ENCODE measurements around the gene CAMKK2. TPM values are rescaled to one million over a fixed set of nuclear protein-coding genes. Genes with fewer than 3 reads are reported as not detected.

CAMKK2 gene
- total RNA-seq, 4 donors from 2014 or later = 17.5 to 155 (median 47.7) TPM

DNA sequence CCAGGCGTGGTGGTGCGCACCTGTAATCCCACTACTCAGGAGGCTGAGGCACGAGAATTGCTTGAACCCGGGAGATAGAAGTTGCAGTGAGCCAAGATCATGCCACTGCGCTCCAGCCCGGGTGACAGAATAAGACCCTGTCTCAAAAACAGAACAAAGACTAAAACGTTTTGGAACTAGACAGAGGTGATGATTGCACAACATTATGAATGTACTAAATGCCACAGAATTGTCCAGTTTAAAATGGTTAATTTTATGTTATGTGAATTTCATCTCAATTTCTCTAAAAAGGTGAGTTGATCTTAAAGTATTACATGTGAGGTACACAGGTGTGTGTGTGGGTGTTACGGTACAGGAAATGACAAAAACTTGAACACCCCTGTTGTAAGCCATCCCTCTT lies 70.1 kb downstream of the CAMKK2 start:
- TF ChIP-seq POLR2AphosphoS5 (IDR thresholded peaks at IDR 0.05) (no peak), EP300 (IDR thresholded peaks at IDR 0.05; ENCODE audit: low read depth) (no peak), POLR2A (IDR thresholded peaks at IDR 0.05) (no peak)
- TF ChIP-seq, protein P1, sequence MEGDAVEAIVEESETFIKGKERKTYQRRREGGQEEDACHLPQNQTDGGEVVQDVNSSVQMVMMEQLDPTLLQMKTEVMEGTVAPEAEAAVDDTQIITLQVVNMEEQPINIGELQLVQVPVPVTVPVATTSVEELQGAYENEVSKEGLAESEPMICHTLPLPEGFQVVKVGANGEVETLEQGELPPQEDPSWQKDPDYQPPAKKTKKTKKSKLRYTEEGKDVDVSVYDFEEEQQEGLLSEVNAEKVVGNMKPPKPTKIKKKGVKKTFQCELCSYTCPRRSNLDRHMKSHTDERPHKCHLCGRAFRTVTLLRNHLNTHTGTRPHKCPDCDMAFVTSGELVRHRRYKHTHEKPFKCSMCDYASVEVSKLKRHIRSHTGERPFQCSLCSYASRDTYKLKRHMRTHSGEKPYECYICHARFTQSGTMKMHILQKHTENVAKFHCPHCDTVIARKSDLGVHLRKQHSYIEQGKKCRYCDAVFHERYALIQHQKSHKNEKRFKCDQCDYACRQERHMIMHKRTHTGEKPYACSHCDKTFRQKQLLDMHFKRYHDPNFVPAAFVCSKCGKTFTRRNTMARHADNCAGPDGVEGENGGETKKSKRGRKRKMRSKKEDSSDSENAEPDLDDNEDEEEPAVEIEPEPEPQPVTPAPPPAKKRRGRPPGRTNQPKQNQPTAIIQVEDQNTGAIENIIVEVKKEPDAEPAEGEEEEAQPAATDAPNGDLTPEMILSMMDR (IDR thresholded peaks at IDR 0.05) = no peak
- WGBS, 2 donors (ENCODE audit: low coverage in 1 of 2) = 83 to 86% methylated on average over 8 of the region's 8 CpGs
- peaks cover 0 to 16% (median 2%) of the 10 kb centered on the region in 4 donors for H3K36me3 ChIP-seq
- in situ Hi-C loops (cut with MboI; ENCODE audit: low pct_ligation_motif_present in 1 of 4, low pct_unique_long_range_greater_than_20kb in 1 of 4, low sequenced_read_pairs in 3 of 4) (loop anchor here in 1 of 4 donors (10.0 kb wide), 1 partner anchor 112 kb away; no protein-coding TSS in a partner anchor), intact Hi-C loops (cut with DNase I; ENCODE audit: low total_unique reads) (loop anchor here (10.0 kb wide), 1 partner anchor 92 kb away; the partner anchor contains the start of gene P2RX7)
- no peaks in the 10 kb centered on the region for H3K9me3 ChIP-seq
- H3K4me3 ChIP-seq = no peak overlapping the region
- no peaks in the 10 kb centered on the region for H3K27me3 ChIP-seq
- peaks cover 6 to 44% (median 25%) of the 10 kb centered on the region in 4 donors for H3K4me1 ChIP-seq
- DNase-seq = no peak
- H3K27ac ChIP-seq = peak overlapping the region; percentile 47 to 82 (median 74)

DNA sequence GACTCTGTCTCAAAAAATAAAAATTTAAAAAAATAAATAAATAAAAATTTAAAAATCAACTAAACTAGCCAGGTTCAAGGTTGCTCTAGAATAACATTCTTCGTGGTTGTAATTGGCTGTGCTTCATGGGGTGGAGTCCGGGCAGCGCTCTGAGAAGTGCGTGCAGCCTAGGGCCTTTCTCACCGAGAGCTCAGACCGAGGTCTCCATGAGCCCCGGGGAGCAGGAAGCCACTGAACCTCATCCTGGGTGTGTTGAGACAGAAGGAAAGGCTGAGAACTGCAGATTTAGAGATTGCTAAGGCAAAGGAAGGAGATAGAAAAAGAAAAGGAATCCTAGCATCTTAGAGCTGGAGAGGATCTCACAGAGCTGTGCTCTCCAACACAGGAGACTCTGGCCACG lies 71.9 kb downstream of the CAMKK2 start:
- Histone ChIP-seq H3K27ac (peak overlapping the region in 2 of 4 donors; percentile 59 to 79), H3K27me3 (no peaks in the 10 kb centered on the region), H3K9me3 (no peaks in the 10 kb centered on the region), H3K36me3 (peaks cover 0 to 16% (median 2%) of the 10 kb centered on the region in 4 donors), H3K4me1 (peaks cover 6 to 40% (median 21%) of the 10 kb centered on the region in 4 donors), H3K4me3 (no peak overlapping the region)
- TF ChIP-seq, protein P1 (IDR thresholded peaks at IDR 0.05) = no peak
- TF ChIP-seq EP300 (IDR thresholded peaks at IDR 0.05; ENCODE audit: low read depth) (no peak), POLR2AphosphoS5 (IDR thresholded peaks at IDR 0.05) (no peak), POLR2A (IDR thresholded peaks at IDR 0.05) (no peak)
- no peak for DNase-seq
- in situ Hi-C loops (cut with MboI; ENCODE audit: low pct_ligation_motif_present in 1 of 4, low pct_unique_long_range_greater_than_20kb in 1 of 4, low sequenced_read_pairs in 3 of 4) = loop anchor here in 1 of 4 donors (10.0 kb wide), 1 partner anchor 110 kb away; no protein-coding TSS in a partner anchor
- intact Hi-C loops (cut with DNase I; ENCODE audit: low total_unique reads) = loop anchor here (10.0 kb wide), 1 partner anchor 90 kb away; the partner anchor contains the start of gene P2RX7
- WGBS, 2 donors (ENCODE audit: low coverage in 1 of 2) = 61 to 74% methylated on average over 4 to 8 of the region's 8 CpGs

DNA sequence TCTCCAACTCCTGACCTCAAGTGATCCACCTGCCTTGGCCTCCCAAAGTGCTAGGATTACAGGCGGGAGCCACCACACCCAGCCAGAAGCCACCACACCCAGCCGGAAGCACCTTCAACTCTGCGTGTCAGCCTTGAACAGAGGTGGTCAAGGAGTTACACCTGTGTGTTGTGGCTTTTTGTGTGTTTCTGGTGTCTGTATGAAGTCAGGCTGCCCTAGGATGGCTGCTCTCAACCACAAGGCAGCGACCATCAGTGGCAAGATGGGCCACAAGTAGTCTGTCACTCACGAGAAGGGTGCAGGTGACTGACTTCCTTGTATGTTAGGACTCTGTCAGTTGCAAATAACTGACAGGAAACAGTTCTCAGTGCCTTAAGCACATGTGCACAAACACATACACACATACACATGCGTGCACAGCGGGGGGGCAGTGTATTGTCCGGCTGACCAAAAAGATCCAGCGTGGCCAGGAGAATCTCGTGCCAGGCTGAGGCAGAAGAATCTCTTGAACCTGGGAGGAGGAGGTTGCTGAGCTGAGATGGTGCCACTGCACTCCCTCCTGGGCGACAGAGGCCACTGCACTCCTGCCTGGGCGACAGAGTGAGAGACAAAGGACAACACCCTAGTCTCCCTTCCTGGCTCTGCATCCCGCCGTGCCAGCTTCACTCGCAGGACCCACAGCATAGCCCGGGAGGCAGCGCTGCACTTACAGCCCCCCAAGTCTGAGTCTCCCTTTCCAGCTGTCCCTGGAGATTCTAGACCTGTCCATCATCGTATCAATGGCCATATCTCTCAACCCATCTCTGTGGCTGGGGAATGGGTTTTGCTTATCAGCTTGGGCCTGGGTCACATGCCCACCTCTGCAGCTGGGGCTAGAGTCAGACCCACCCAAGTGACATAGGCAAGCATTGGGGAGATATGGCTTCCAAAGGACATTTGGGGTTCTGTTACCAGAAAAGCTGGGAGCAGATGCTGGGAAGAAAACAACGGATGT lies 72.9 kb downstream of the CAMKK2 start:
- in situ Hi-C loops (cut with MboI; ENCODE audit: low pct_ligation_motif_present in 1 of 4, low pct_unique_long_range_greater_than_20kb in 1 of 4, low sequenced_read_pairs in 3 of 4) (loop anchor here in 1 of 4 donors (10.0 kb wide), 1 partner anchor 109 kb away; no protein-coding TSS in a partner anchor), intact Hi-C loops (cut with DNase I; ENCODE audit: low total_unique reads) (loop anchor here (10.0 kb wide), 1 partner anchor 89 kb away; the partner anchor contains the start of gene P2RX7)
- DNase-seq = peak; percentile 70
- H3K4me3 ChIP-seq = no peak overlapping the region
- peak overlapping the region; percentile 59 to 79 (median 74) for H3K27ac ChIP-seq
- peaks cover 6 to 43% (median 24%) of the 10 kb centered on the region in 4 donors for H3K4me1 ChIP-seq
- no peaks in the 10 kb centered on the region for H3K9me3 ChIP-seq
- WGBS, 2 donors (ENCODE audit: low coverage in 1 of 2) = 64 to 100% methylated on average over 1 to 19 of the region's 19 CpGs
- peaks cover 0 to 9% (median under 1%) of the 10 kb centered on the region in 4 donors for H3K36me3 ChIP-seq
- no peak for TF ChIP-seq POLR2AphosphoS5 (IDR thresholded peaks at IDR 0.05)
- no peak for TF ChIP-seq POLR2A (IDR thresholded peaks at IDR 0.05)
- TF ChIP-seq, protein P1 (IDR thresholded peaks at IDR 0.05) = peak; percentile 29 to 75 (median 50)
- TF ChIP-seq EP300 (IDR thresholded peaks at IDR 0.05; ENCODE audit: low read depth) = no peak
- H3K27me3 ChIP-seq = no peaks in the 10 kb centered on the region

DNA sequence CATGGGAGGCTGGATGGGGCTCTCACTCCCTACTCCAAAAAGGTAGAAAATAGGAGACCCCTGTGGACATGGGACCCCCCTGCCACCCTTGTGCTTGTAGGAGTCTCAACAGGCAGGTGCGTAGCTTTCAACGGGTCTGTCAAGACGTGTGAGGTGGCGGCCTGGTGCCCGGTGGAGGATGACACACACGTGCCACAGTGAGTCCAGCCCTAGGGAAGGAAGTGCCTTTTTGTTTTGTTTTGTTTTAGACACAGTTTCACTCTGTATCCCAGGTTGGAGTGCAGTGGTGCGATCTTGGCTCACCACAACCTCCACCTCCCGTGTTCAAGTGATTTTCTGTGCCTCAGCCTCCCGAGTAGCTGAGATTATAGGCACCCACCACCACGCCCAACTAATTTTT lies 73.7 kb downstream of the CAMKK2 start:
- in situ Hi-C loops (cut with MboI; ENCODE audit: low pct_ligation_motif_present in 1 of 4, low pct_unique_long_range_greater_than_20kb in 1 of 4, low sequenced_read_pairs in 3 of 4) = loop anchor here in 1 of 4 donors (10.0 kb wide), 1 partner anchor 108 kb away; no protein-coding TSS in a partner anchor
- intact Hi-C loops (cut with DNase I; ENCODE audit: low total_unique reads) = loop anchor here (10.0 kb wide), 1 partner anchor 88 kb away; the partner anchor contains the start of gene P2RX7
- Histone ChIP-seq H3K4me1 (peaks cover 12 to 49% (median 31%) of the 10 kb centered on the region in 4 donors), H3K4me3 (no peak overlapping the region), H3K9me3 (no peaks in the 10 kb centered on the region), H3K27me3 (no peaks in the 10 kb centered on the region), H3K36me3 (peaks cover 0 to 7% (median 0%) of the 10 kb centered on the region in 4 donors), H3K27ac (peak overlapping the region; percentile 59 to 79 (median 74))
- TF ChIP-seq POLR2A (IDR thresholded peaks at IDR 0.05) (no peak), POLR2AphosphoS5 (IDR thresholded peaks at IDR 0.05) (no peak), EP300 (IDR thresholded peaks at IDR 0.05; ENCODE audit: low read depth) (no peak)
- TF ChIP-seq, protein P1 (IDR thresholded peaks at IDR 0.05) = no peak
- DNase-seq = no peak
- WGBS, 2 donors (ENCODE audit: low coverage in 1 of 2) = 66% methylated on average over 10 of the region's 10 CpGs; no CpG with 5 or more reads in 1 of the 2 donors

Data from transverse colon (tissue), 4 donors.